A549 (cell line): Measurements from ENCODE around the gene BTBD16.

Source experiments
- ATOH8 ChIP-seq: fragments of 250-450 bp; sonication (Bioruptor Pico); IDR thresholded peaks from 2 replicates; pipeline ENCODE4 v1.5.0; 2020; ENCODE audit warnings: low read depth, mild to moderate bottlenecking, moderate library complexity
- CTCF ChIP-seq: fragments of >200 bp; sonication (Bioruptor Twin); formaldehyde crosslinking; IDR thresholded peaks from 3 replicates; pipeline ENCODE4 v1.5.1; 2016
- EP300 ChIP-seq, 2 experiments: fragments of >200 bp; sonication (Bioruptor Twin); formaldehyde crosslinking; IDR thresholded peaks; 2 replicates in 1 of 2; 3 replicates in 1 of 2; pipeline ENCODE4 v1.6.1; 2016 to 2017
- ESRRA ChIP-seq: fragments of 150-350 bp; IDR thresholded peaks from 2 replicates; pipeline ENCODE4 v1.6.1; 2014; ENCODE audit warnings: mild to moderate bottlenecking, low read length, borderline replicate concordance
- HDAC2 ChIP-seq: fragments of 200-600 bp; sonication (generic); IDR thresholded peaks from 2 replicates; pipeline ENCODE4 v1.6.1; 2016
- MAX ChIP-seq: IDR thresholded peaks from 2 replicates; pipeline ENCODE4 v1.6.1; 2012
- NPAS2 ChIP-seq: fragments of 250-450 bp; sonication (Bioruptor Pico); IDR thresholded peaks from 2 replicates; pipeline ENCODE4 v1.8.0; 2022; ENCODE audit warnings: mild to moderate bottlenecking, moderate library complexity, borderline replicate concordance
- PHF8 ChIP-seq: fragments of 200-600 bp; sonication (generic); IDR thresholded peaks from 2 replicates; pipeline ENCODE4 v1.6.1; 2016; ENCODE audit warnings: low read depth, mild to moderate bottlenecking, antibody characterized with exemption, moderate library complexity, borderline replicate concordance
- POLR2A ChIP-seq: IDR thresholded peaks from 2 replicates; pipeline ENCODE4 v1.6.1; 2012; ENCODE audit warnings: mild to moderate bottlenecking, low read length
- RAD21 ChIP-seq, 2 experiments: fragments of >200 bp in 1 of 2; sonication (Bioruptor Twin) in 1 of 2; formaldehyde crosslinking in 1 of 2; IDR thresholded peaks in 1 of 2; conservative IDR thresholded peaks in 1 of 2; 2 replicates in 1 of 2; 3 replicates in 1 of 2; pipeline ENCODE4 v1.6.1; 2012 to 2018; ENCODE audit warnings: inconsistent platforms in 1 of 2
- RCOR1 ChIP-seq: fragments of 150-350 bp; IDR thresholded peaks from 2 replicates; pipeline ENCODE4 v1.6.1; 2014; ENCODE audit warnings: antibody characterized with exemption, low read length, low read depth
- REST ChIP-seq: fragments of 200-600 bp; sonication (generic); IDR thresholded peaks from 2 replicates; pipeline ENCODE4 v1.6.1; 2016; ENCODE audit warnings: antibody characterized with exemption, mild to moderate bottlenecking, moderate library complexity
- TP53 ChIP-seq: fragments of 250-450 bp; sonication (Bioruptor Pico); IDR thresholded peaks from 2 replicates; pipeline ENCODE4 v1.5.0; 2021; ENCODE audit warnings: mild to moderate bottlenecking, moderate library complexity
- ZC3H11A ChIP-seq: fragments of 450-650 bp; IDR thresholded peaks from 2 replicates; pipeline ENCODE4 v1.6.1; 2014; ENCODE audit warnings: antibody characterized with exemption, mild to moderate bottlenecking

GRCh38 chr10:122252805-122253204 is 18.3 kb upstream of the BTBD16 start:
- TF ChIP-seq MAX, result no peak
- TF ChIP-seq REST, result no peak
- no peak for TF ChIP-seq CTCF
- no peak for TF ChIP-seq HDAC2
- TF ChIP-seq RAD21 (conservative IDR thresholded peaks at IDR 0.05 in 1 of 2, IDR thresholded peaks at IDR 0.05 in 1 of 2), result no peak
- no peak for TF ChIP-seq RCOR1
- TF ChIP-seq EP300 (IDR thresholded peaks at IDR 0.05), result no peak
- TF ChIP-seq NPAS2 (CRISPR knock-in tag), result no peak
- TF ChIP-seq ZC3H11A, result no peak
- no peak for TF ChIP-seq ESRRA
- TF ChIP-seq POLR2A, result no peak
- no peak for TF ChIP-seq PHF8
- no peak for TF ChIP-seq TP53
- no peak for TF ChIP-seq ATOH8 (CRISPR knock-in tag)
